ENCODE results near the gene BCO2.
"Not testable (repeated sequence)": the region's sequence is repeated elsewhere in the genome, so short reads cannot be mapped to it uniquely, and the experiment has no call there.

Gene BCO2, protein sequence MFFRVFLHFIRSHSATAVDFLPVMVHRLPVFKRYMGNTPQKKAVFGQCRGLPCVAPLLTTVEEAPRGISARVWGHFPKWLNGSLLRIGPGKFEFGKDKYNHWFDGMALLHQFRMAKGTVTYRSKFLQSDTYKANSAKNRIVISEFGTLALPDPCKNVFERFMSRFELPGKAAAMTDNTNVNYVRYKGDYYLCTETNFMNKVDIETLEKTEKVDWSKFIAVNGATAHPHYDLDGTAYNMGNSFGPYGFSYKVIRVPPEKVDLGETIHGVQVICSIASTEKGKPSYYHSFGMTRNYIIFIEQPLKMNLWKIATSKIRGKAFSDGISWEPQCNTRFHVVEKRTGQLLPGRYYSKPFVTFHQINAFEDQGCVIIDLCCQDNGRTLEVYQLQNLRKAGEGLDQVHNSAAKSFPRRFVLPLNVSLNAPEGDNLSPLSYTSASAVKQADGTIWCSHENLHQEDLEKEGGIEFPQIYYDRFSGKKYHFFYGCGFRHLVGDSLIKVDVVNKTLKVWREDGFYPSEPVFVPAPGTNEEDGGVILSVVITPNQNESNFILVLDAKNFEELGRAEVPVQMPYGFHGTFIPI

GRCh38 chr11:112174789-112175598 lies at the start of gene BCO2:
BCO2 (plus strand) TSS chr11:112175512; CDS start chr11:112175602, 90 bp downstream.
- DNase-seq (ENCODE audit: low read depth in 3 of 3), result peak in 2 of 3 donors; percentile 18 to 20

GRCh38 chr11:112127056-112127455 lies 48.3 kb upstream of the BCO2 start:
- no peak for DNase-seq (ENCODE audit: low read depth in 3 of 3)

GRCh38 chr11:112128483-112129121 lies 46.7 kb upstream of the BCO2 start:
- DNase-seq (ENCODE audit: low read depth in 3 of 3), result no peak

DNA sequence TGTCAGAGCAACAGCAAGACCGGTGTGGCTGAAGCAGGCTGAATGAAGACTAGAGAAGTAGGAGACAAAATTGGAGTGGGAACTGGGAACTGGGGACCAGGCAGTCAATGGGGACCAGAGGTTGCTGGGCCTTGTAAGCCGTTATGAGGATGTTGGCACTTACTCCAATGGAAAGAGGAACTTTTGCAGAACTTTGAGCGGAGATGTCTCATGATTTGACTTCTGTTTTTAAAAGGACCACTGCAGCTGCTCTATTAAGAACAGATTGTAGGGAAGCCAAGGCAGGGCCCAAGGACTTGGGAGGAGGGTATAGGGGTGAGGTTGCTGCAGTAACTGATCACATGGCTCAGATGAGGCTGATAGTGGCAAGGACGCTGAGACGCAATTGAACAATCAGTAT lies 45.7 kb upstream of the BCO2 start:
- DNase-seq (ENCODE audit: low read depth in 3 of 3), result no peak

DNA sequence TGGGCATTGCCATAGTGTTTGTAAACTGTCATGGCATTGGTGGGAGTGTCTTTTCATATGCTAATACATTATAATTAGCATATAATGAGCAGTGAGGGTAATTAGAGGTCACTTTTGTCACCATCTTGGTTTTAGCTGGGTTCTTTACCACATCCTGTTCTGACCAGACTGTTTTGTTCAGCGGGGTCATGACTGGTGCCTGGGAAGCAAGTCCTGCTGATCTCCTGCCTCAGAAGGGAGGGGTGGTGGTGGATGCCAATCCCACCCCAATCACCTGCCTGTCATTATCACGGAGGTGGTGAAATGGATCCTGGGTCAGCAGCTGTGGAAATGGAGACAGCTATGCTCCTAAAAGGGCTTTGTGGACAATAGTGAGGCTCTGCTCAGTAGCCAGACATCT lies 42.6 kb upstream of the BCO2 start:
- DNase-seq (ENCODE audit: low read depth in 3 of 3), result no peak

GRCh38 chr11:112134473-112134872 lies 40.8 kb upstream of the BCO2 start:
- DNase-seq (ENCODE audit: low read depth in 3 of 3), result no peak

- no peak for DNase-seq (ENCODE audit: low read depth in 3 of 3)
Measured at GRCh38 chr11:112143597-112143996, 31.7 kb upstream of the BCO2 start.

DNA sequence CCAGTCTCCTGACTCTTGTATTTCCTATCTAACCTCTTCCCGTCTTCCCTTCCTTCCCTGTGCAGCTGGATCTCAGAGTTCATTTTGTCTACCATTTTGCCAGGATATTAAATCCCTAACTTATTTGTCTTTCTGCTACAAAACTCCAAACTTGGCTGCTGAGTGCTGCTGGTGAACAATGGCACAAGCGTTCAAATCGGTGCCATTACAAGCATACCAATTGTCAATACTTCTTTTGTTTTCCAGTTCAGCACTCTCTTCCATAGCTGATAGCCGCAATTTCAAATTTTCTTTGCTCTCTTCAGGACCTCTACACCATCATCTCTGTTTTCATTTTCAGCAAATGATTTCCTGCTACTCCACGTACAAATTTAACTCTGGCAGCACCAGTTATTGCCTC lies 24.8 kb upstream of the BCO2 start:
- DNase-seq (ENCODE audit: low read depth in 3 of 3), result no peak

DNA sequence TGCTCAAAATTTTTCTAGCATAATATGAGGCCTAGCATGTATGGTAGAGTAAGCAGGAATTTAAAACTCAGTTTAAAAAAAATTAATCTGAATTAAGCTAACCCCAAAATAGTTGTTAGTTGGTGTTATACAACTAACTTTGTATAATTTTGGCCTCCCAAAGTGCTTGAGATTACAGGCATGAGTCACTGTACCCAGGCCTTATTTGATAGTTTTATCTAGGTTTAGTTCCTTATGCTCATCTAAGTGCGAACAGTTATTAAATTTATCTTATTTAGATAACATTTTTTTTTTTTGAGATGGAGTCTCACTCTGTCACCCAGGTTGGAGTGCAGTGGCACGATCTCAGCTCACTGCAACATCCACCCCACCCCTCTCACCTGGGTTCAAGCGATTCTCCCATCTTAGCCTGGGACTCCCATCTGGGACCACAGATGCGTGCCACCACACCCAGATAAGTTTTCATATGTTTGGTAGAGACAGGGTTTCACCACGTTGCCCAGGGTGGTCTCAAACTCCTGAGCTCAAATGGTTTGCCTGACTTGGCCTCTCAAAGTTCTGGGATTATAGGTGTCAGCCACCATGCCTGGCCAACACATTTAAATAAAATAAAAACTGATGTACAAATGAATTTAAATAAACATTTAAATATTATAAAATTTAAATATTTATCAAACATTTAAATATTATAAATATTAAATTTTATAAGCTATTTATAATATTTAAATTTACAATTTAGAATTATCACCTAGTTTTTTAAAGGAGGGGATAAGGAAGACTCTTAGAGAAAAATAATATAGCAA lies 19.0 kb upstream of the BCO2 start:
- no peak for DNase-seq (ENCODE audit: low read depth in 3 of 3)

DNA sequence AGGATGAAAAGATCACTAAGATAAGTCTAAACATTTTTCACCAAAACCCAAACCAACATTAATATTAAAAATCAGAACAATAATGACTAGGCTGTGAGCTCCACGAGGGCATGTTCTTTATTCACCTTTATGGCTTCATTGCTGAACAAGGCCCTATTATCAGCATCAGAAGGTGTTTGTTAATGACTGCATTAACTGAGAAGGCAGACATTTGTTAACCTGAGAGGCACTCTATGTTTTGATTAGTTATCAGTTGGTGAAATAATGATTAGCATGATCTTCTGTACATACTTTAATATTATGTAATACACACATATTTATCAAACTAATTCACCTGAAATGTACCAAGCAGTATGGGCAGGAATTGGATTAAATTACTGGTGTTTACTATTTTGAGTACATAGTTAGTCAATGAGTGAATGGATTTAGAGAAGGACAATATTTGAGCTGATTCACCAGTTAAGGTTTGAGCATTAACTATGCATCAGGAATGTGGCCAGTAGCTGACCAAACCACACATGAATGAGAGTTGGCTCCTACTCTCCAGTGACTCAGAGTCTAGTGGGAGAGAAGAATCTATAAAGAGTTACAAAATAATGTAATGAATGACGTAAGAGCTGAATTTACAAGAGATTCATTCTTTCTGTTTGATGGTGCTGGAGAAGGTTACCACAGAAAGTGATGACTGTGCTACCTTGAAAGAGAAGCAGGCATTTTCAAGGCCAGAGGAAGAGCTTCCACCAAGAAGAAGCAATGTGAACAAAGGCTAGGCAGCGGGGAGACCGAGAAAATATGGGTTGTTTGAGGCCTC lies 18.2 kb upstream of the BCO2 start:
- DNase-seq (ENCODE audit: low read depth in 3 of 3), result no peak

DNA sequence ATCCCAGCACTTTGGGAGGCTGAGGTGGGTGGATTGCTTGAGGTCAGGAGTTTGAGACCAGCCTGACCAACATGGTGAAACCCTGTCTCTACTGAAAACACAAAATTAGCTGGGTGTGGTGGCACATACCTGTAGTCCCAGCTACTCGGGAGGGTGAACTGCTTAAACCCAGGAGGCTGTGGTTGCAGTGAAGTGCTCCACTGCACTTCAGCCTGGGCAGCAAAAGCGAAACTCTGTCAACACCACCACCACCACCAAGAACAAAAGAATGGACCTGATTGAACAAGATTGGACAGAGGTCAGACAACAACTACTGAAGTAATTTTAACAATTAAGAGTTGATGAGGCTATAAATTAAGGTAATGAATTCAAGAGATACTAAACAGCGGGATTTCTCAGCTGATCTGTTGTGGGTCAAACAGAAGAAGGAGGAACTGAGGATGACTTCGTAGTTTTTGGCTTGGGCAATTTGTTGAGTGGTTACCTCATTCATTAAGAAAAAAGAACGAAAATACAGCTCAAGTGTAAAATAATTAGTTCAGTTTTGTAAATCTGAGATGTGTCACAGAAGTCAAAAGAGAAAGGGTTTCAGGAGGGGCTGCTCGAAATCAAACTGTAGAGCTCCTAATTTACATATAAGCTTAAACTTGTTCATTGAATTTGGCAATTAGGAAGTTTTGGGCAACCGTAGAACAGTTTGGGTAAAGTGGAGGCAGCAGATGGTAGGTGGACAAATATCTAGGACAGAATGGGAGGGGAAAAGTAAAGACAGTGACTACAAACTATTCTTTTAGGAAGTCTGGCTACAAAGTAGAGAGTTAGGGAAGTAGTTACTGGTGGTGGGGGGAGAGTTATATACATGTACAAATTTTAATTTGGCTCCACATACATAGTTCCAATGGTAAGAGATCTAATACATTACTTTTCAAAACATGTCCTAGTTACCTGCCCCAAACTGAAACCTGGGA lies 15.9 kb upstream of the BCO2 start:
- no peak for DNase-seq (ENCODE audit: low read depth in 3 of 3)

DNA sequence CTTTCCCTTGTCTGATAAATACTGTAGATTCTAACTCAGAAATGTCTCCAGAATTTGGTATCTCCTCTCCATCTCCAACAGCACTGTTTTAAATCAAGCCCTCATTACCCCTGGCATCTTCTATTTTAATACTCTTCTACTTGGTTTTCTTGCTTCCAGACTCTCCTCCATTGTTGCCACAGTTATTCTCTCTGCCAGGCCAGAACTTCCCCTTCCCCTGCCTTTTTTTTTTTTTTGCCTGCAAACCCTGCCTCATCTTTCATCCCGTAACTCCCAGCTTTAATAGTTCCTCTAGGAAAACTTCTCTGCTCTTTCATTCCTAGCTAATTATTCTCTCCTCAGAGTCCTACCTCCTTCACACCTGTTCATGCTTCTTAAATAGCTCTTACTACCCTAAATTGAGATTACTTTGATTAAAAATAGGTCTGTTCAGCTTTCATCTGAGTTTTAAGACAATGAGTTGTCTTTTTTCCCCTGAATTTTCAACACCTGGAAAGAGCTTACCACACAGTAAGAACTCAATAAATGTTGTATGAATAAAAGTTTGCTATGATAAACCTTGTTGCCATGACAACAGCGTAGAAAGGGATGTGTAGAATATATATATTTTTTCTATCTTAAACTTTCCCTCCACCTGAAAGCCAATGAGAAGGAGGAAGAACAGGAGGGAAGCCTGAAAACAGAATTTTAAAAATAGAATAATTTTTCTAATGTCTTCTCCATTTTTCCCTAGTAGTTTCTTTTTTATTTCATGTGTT lies 15.0 kb upstream of the BCO2 start:
- no peak for DNase-seq (ENCODE audit: low read depth in 3 of 3)

DNA sequence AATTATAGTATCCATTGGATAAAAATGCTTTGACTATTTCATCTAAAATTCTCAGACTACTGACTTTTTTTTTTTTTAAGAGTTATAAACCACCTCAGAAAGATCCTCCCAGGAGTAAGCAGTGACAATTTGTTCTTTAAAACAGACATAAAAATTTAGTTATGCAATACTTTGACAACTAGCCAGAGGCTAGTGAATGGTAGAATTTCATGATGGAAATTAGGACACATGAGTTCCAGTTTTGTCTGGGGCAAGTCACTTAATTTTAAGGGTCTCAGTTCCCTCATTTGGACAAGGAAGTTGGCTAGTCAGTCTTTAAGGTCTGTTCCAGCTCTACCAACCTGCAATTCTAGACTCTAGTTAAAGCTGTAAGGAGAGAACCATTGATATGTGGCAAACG lies 14.3 kb upstream of the BCO2 start:
- no peak for DNase-seq (ENCODE audit: low read depth in 3 of 3)

DNA sequence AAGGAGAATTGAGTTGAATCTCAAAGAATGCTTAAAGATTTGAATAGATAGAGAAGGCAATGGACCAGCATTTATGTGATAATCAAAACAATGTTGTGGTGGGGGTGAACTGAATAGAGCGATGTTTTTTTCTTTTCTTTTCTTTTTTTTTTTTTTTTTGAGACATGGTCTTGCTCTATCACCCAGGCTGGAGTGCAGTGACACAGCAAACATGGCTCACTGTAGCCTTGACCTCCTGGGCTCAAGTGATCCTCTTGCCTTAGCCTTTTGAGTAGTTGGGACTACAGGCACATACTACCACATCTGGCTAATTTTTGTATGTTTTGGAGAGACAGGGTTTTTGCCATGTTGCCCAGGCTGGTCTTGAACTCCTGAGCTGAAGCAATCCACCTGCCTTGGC lies 13.1 kb upstream of the BCO2 start:
- DNase-seq (ENCODE audit: low read depth in 3 of 3), result not testable (repeated sequence)

DNA sequence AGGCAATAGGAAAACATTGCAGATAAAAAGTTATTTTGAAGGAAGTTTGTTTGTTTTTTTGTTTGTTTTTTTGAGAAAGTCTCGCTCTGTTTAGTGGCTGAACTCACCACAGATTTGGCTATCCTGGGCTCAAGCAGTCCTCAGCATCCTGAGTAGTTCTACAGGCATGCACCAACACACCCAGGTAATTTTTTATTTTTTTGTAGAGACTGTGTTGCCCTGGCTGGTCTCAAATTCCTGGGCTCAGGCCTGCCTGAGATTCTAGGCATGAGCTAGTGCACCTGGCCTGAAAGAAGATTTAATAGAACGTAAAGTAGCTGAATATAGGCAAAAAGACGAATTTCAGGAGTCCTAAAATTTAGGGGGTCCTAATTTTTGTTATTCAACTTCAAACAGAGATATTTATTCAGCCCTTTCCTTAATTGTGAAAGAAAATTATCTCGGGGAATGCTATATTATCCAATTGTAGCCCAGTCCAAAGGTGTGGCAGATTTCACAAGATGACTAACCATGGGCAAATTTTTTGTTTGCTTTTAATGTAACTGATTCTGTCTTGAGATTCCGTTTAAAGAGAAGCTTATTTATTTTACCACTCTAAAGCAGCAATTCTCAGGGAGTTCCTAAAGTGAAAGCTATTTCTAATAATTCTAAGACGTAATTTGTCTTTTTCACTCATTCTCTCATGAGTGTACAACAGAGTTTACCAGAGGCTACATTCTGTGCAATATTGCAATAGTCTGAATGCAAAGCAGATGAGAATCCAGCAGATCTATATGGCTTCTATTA lies 12.4 kb upstream of the BCO2 start:
- no peak for DNase-seq (ENCODE audit: low read depth in 3 of 3)

- DNase-seq (ENCODE audit: low read depth in 3 of 3), result no peak
Measured at GRCh38 chr11:112163875-112164685, 11.2 kb upstream of the BCO2 start, which contains the start of gene IL18. IL18 (minus strand) TSS chr11:112164094; CDS start chr11:112155053, 9,041 bp downstream.

DNA sequence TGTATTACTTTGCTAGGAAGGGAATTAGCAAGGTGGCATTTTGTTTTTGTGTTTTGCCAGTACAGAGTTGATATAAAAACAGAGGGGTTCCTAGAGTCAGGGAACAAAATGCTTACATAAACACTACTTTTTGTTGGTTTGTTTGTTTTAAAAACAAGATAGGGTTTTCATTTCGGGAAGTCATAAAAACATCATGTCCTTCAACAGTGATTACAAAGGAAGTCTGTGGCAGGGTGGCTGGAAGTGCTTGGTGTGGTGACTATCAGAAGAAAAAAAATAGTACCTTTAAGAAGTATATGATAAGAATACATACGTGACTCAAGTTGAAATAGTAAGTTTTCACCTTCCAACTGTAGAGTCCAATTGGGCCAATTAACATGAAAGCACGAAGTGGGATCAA lies 10.3 kb upstream of the BCO2 start:
- no peak for DNase-seq (ENCODE audit: low read depth in 3 of 3)

Data from stimulated activated CD4-positive, alpha-beta T cell treated with anti-CD3 and anti-CD28 coated beads, TNF-alpha, amount 100 ng/mL, for 48 hours (primary cell).